Liver (tissue), 9 donors: ENCODE measurements around the gene TFPI. TPM values are rescaled to one million over a fixed set of nuclear protein-coding genes. Genes with fewer than 3 reads are reported as not detected.

ENCODE experiments used
- DNase-seq: peaks from one replicate; pipeline ENCODE4 v3.0.0-alpha.2; 2017; ENCODE audit warnings: low spot score
- H3K27ac ChIP-seq, 2 donors: one replicate each; pipeline ENCODE4 v1.7.0; 2013; ENCODE audit warnings: inconsistent platforms in 2 of 2, low read length in 2 of 2, control low read depth in 1 of 2, low read depth in 1 of 2, mild to moderate bottlenecking in 1 of 2
- H3K27me3 ChIP-seq, 4 donors: one replicate each; pipeline versions ENCODE4 v1.6.1 to v1.7.0; 2013; ENCODE audit warnings: low read length in 3 of 4, inconsistent platforms in 1 of 4, mild to moderate bottlenecking in 1 of 4, moderate library complexity in 1 of 4; ENCODE audit not compliant: control insufficient read depth in 4 of 4, insufficient read depth in 4 of 4
- H3K36me3 ChIP-seq, 4 donors: one replicate each; pipeline versions ENCODE4 v1.6.1 to v1.7.0; 2013; ENCODE audit warnings: low read length in 3 of 4, mild to moderate bottlenecking in 3 of 4, low read depth in 1 of 4, moderate library complexity in 1 of 4; ENCODE audit not compliant: control insufficient read depth in 4 of 4, insufficient read depth in 3 of 4
- H3K4me1 ChIP-seq, 4 donors: one replicate each; pipeline versions ENCODE4 v1.6.1 to v1.7.0; 2013; ENCODE audit warnings: low read length in 3 of 4, mild to moderate bottlenecking in 3 of 4, moderate library complexity in 1 of 4; ENCODE audit not compliant: control insufficient read depth in 4 of 4, insufficient read depth in 4 of 4
- H3K4me3 ChIP-seq, 3 donors: one replicate each; pipeline versions ENCODE4 v1.6.1 to v1.7.0; 2013; ENCODE audit warnings: low read length in 3 of 3, control low read depth in 1 of 3, low read depth in 1 of 3, mild to moderate bottlenecking in 1 of 3
- H3K9ac ChIP-seq, 2 donors: one replicate each; pipeline ENCODE4 v1.7.0; 2013; ENCODE audit warnings: low read length in 2 of 2, mild to moderate bottlenecking in 2 of 2, moderate library complexity in 2 of 2, control low read depth in 1 of 2, low read depth in 1 of 2
- H3K9me3 ChIP-seq, 4 donors: one replicate each; pipeline versions ENCODE4 v1.6.1 to v1.7.0; 2013; ENCODE audit warnings: low read length in 3 of 4; ENCODE audit not compliant: control insufficient read depth in 4 of 4
- CTCF ChIP-seq: fragments of 150-350 bp; IDR thresholded peaks from 2 replicates; pipeline ENCODE4 v1.5.1; 2017; ENCODE audit warnings: improper control_type of control experiment, low read depth, low read length; ENCODE audit not compliant: missing input control
- EGR1 ChIP-seq, 2 donors: IDR thresholded peaks; 2 replicates each; pipeline ENCODE4 v1.6.1; 2016 to 2018; ENCODE audit warnings: antibody characterized with exemption in 2 of 2, low read depth in 2 of 2
- FOXA1 ChIP-seq: IDR thresholded peaks from 2 replicates; pipeline ENCODE4 v1.6.1; 2016; ENCODE audit warnings: antibody characterized with exemption
- FOXA2 ChIP-seq: IDR thresholded peaks from 2 replicates; pipeline ENCODE4 v1.6.1; 2016; ENCODE audit warnings: antibody characterized with exemption
- GABPA ChIP-seq, 2 donors: IDR thresholded peaks in 1 of 2; conservative IDR thresholded peaks in 1 of 2; 2 replicates each; pipeline ENCODE4 v1.6.1; 2016; ENCODE audit warnings: antibody characterized with exemption in 2 of 2, mild to moderate bottlenecking in 1 of 2, moderate library complexity in 1 of 2
- HNF4A ChIP-seq, 2 donors: conservative IDR thresholded peaks; 2 replicates each; pipeline ENCODE4 v1.6.1; 2016; ENCODE audit warnings: antibody characterized with exemption in 2 of 2, mild to moderate bottlenecking in 2 of 2
- HNF4G ChIP-seq: IDR thresholded peaks from 2 replicates; pipeline ENCODE4 v1.6.1; 2016; ENCODE audit warnings: antibody characterized with exemption
- JUND ChIP-seq, 2 donors: IDR thresholded peaks; 2 replicates each; pipeline ENCODE4 v1.6.1; 2016; ENCODE audit warnings: antibody characterized with exemption in 2 of 2
- NR2F2 ChIP-seq: IDR thresholded peaks from 2 replicates; pipeline ENCODE4 v1.6.1; 2016; ENCODE audit warnings: antibody characterized with exemption
- RAD21 ChIP-seq, 2 donors: IDR thresholded peaks; 2 replicates each; pipeline ENCODE4 v1.6.1; 2016; ENCODE audit warnings: antibody characterized with exemption in 2 of 2, mild to moderate bottlenecking in 2 of 2
- RXRA ChIP-seq, 2 donors: IDR thresholded peaks; 2 replicates each; pipeline ENCODE4 v1.6.1; 2017 to 2018; ENCODE audit warnings: antibody characterized with exemption in 2 of 2, mild to moderate bottlenecking in 1 of 2
- SP1 ChIP-seq: IDR thresholded peaks from 2 replicates; pipeline ENCODE4 v1.6.1; 2018; ENCODE audit warnings: antibody characterized with exemption, mild to moderate bottlenecking
- TAF1 ChIP-seq: conservative IDR thresholded peaks from 2 replicates; pipeline ENCODE4 v1.6.1; 2016; ENCODE audit warnings: antibody characterized with exemption, mild to moderate bottlenecking
- YY1 ChIP-seq: IDR thresholded peaks from 2 replicates; pipeline ENCODE4 v1.6.1; 2016; ENCODE audit warnings: antibody characterized with exemption, mild to moderate bottlenecking
- ZBTB33 ChIP-seq: IDR thresholded peaks from 2 replicates; pipeline ENCODE4 v1.6.1; 2016; ENCODE audit warnings: antibody characterized with exemption
- WGBS: extraction: QIAGEN DNeasy Blood & Tissue Kit; methylation state at CpG from one replicate; pipeline ENCODE4 v1.1.7; 2013; 5-methylcytosine and 5-hydroxymethylcytosine counted together
- polyA plus RNA-seq, 2 donors: library from polyadenylated mRNA; stranded (reverse) in 1 of 2; unstranded in 1 of 2; fragments of 200-250 nt in 1 of 2; fragments of >200 nt in 1 of 2; fragmentation: Nextera tagmentation in 1 of 2; extraction: Ambion mirVana in 1 of 2; gene quantifications; one replicate each; pipeline versions ENCODE4 v1.2.1 to v1.2.3, GENCODE V29; 2013 to 2015
- total RNA-seq, 2 donors: library from RNA; depleted of rRNA; stranded (reverse); fragments of >200 nt; gene quantifications; one replicate each; pipeline ENCODE4 v1.2.3, GENCODE V29; 2014
- TF ChIP-seq, protein P1 (sequence below): IDR thresholded peaks from 2 replicates; pipeline ENCODE4 v1.6.1; 2016; ENCODE audit warnings: antibody characterized with exemption
- TF ChIP-seq, protein P2 (sequence below): IDR thresholded peaks from 2 replicates; pipeline ENCODE4 v1.6.1; 2016; ENCODE audit warnings: antibody characterized with exemption
- TF ChIP-seq, protein P3 (sequence below): IDR thresholded peaks from 2 replicates; pipeline ENCODE4 v1.6.1; 2016; ENCODE audit warnings: antibody characterized with exemption, mild to moderate bottlenecking
- donor health status: healthy.
- donor health status: healthy.
- donor health status: healthy.
- donor health status: healthy.
- donor health status: healthy.

TFPI gene
- total and polyA plus RNA-seq, 4 donors: 55.8 to 211 (median 130) TPM

DNA sequence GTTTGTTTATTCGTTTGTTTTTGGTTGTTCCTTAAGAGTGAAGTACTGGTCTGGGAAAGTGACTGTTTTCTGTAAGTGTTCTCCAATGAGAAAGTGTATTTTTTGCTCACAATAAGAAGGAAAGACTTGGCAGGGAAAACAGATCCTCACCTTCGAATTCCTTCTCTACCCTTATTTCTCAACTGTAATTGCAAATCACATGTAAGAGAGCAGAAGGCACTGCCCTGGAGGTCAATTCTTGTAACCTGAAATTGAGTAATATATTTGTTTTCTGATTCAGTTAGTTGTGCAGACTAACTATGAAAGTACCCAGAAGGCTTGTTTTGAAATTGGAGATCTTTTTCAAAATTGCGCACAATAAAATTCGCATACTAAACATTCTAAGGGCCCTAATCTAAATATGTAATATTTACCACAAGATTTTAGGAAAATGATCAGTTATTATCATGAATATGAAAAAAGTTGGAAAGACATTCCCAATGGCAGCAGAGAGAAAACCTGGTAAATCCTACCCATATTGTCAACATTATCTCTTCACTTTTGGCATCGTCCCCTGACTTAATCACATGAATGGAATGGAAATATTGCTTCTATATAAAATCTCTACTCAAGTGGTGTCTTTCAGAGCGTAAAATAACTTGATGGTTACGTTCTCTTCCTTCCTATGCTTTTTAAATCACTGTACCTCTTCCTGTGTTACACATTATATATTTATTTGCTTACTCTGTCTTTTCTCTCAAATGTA is 24.1 kb downstream of the TFPI start:
- no peak overlapping the region for H3K4me3 ChIP-seq
- DNase-seq: no peak
- no peaks in the 10 kb centered on the region for H3K27me3 ChIP-seq
- peaks cover 0 to 2% (median 0%) of the 10 kb centered on the region in 4 donors for H3K9me3 ChIP-seq
- peaks cover 5 to 51% (median 12%) of the 10 kb centered on the region in 4 donors for H3K4me1 ChIP-seq
- WGBS: 41% methylated on average over 7 of the region's 7 CpGs
- H3K36me3 ChIP-seq: peaks cover 0 to 10% (median under 1%) of the 10 kb centered on the region in 4 donors
- H3K27ac ChIP-seq: peak overlapping the region; percentile 79 to 83
- TF ChIP-seq EGR1 (IDR thresholded peaks at IDR 0.05; ENCODE audit: low read depth in 2 of 2): peak; percentile 14 to 46
- TF ChIP-seq JUND (IDR thresholded peaks at IDR 0.05): peak; percentile 73 to 76
- TF ChIP-seq RXRA (IDR thresholded peaks at IDR 0.05): peak; percentile 100
- TF ChIP-seq FOXA1: peak; percentile 21
- TF ChIP-seq, protein P1, sequence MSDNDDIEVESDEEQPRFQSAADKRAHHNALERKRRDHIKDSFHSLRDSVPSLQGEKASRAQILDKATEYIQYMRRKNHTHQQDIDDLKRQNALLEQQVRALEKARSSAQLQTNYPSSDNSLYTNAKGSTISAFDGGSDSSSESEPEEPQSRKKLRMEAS: peak; percentile 92
- TF ChIP-seq, protein P2, sequence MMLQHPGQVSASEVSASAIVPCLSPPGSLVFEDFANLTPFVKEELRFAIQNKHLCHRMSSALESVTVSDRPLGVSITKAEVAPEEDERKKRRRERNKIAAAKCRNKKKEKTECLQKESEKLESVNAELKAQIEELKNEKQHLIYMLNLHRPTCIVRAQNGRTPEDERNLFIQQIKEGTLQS: peak; percentile 46
- no peak for TF ChIP-seq TAF1
- TF ChIP-seq NR2F2: peak; percentile 35
- TF ChIP-seq, protein P3, sequence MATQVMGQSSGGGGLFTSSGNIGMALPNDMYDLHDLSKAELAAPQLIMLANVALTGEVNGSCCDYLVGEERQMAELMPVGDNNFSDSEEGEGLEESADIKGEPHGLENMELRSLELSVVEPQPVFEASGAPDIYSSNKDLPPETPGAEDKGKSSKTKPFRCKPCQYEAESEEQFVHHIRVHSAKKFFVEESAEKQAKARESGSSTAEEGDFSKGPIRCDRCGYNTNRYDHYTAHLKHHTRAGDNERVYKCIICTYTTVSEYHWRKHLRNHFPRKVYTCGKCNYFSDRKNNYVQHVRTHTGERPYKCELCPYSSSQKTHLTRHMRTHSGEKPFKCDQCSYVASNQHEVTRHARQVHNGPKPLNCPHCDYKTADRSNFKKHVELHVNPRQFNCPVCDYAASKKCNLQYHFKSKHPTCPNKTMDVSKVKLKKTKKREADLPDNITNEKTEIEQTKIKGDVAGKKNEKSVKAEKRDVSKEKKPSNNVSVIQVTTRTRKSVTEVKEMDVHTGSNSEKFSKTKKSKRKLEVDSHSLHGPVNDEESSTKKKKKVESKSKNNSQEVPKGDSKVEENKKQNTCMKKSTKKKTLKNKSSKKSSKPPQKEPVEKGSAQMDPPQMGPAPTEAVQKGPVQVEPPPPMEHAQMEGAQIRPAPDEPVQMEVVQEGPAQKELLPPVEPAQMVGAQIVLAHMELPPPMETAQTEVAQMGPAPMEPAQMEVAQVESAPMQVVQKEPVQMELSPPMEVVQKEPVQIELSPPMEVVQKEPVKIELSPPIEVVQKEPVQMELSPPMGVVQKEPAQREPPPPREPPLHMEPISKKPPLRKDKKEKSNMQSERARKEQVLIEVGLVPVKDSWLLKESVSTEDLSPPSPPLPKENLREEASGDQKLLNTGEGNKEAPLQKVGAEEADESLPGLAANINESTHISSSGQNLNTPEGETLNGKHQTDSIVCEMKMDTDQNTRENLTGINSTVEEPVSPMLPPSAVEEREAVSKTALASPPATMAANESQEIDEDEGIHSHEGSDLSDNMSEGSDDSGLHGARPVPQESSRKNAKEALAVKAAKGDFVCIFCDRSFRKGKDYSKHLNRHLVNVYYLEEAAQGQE: peak; percentile 80
- TF ChIP-seq ZBTB33: peak; percentile 91
- TF ChIP-seq RAD21 (IDR thresholded peaks at IDR 0.05): peak; percentile 30 to 43
- no peak for TF ChIP-seq CTCF
- TF ChIP-seq YY1: peak; percentile 71
- TF ChIP-seq HNF4G: peak; percentile 49
- TF ChIP-seq GABPA (IDR thresholded peaks at IDR 0.05 in 1 of 2, conservative IDR thresholded peaks at IDR 0.05 in 1 of 2): peak in 1 of 2 donors; percentile 27
- TF ChIP-seq HNF4A (conservative IDR thresholded peaks at IDR 0.05): peak; percentile 83 to 90
- peak; percentile 36 for TF ChIP-seq FOXA2
- peak; percentile 85 for TF ChIP-seq SP1
- H3K9ac ChIP-seq: peak overlapping the region in 1 of 2 donors; percentile 34
